GM12874 (cell line): Measurements from ENCODE around the gene BAK1.

ENCODE experiments used
- TF ChIP-seq, protein P1 (sequence below): IDR thresholded peaks from 2 replicates; pipeline ENCODE4 v1.5.1; 2011; ENCODE audit warnings: low read depth, mild to moderate bottlenecking, control low read depth, low read length, moderate library complexity; ENCODE audit not compliant: insufficient read depth

Gene BAK1

GRCh38 chr6:33606642-33607041, 26.6 kb upstream of the BAK1 start:
- TF ChIP-seq, protein P1, sequence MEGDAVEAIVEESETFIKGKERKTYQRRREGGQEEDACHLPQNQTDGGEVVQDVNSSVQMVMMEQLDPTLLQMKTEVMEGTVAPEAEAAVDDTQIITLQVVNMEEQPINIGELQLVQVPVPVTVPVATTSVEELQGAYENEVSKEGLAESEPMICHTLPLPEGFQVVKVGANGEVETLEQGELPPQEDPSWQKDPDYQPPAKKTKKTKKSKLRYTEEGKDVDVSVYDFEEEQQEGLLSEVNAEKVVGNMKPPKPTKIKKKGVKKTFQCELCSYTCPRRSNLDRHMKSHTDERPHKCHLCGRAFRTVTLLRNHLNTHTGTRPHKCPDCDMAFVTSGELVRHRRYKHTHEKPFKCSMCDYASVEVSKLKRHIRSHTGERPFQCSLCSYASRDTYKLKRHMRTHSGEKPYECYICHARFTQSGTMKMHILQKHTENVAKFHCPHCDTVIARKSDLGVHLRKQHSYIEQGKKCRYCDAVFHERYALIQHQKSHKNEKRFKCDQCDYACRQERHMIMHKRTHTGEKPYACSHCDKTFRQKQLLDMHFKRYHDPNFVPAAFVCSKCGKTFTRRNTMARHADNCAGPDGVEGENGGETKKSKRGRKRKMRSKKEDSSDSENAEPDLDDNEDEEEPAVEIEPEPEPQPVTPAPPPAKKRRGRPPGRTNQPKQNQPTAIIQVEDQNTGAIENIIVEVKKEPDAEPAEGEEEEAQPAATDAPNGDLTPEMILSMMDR = no peak

DNA sequence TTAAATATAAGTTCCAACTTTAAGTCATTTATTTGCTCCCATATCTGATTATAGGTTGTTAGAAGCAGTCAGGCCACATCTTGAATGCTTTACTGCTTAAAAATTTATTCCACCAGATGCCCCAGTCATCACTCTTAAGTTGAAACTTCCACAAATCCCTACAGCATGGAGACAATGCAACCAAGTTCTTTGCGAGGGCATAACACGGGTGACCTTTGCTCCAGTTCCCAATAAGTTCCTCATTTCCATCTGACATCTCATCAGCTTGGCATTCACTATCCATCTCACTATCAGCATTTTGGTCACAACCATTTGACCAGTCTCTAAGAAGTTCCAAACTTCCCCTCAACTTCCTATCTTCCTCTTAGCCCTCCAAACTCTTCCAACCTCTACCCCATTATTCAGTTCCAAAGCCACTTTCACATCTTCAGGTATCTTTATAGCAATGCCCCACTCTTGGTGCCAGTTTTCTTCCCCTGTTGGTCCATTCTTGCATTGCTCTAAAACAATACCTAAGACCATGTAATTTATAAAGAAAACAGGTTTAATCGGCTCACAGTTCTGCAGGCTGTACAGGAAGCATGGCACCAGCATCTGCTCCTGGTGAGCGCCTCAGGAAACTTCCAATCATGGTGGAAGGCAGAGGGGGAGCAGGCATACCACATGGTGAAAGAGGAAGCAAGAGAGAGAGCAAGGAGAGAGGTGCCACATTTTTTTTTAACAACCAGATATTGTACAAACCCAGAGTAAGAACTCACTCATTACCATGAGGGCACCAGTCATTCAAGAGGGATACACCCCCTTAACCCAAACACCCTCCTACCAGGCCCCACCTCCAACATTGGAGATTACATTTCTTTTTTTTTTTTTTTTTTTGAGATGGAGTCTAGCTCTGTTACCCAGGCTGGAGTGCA, 25.1 kb upstream of the BAK1 start:
- TF ChIP-seq, protein P1 = no peak

- TF ChIP-seq, protein P1 = no peak
These were observed 22.1 kb upstream of the BAK1 start for GRCh38 chr6:33602180-33602579.

DNA sequence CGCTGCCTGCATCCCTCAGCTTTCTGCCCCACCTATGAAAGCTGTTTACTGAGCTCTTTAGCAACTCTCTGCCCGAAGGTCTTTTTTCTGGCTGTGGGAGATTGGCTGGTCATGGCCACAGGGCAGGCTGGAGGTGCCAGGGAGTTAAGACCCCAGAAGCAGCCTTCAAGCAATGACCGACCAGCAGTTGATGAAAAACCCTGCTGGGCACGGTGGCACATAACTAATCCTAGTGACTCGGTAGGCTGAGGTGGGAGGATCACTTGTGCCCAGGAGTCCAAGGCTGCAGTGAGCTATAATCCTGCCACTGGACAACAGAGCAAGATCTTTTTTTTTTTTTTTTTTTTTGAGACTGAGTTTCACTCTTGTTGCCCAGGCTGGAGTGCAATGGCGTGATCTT, 20.7 kb upstream of the BAK1 start:
- TF ChIP-seq, protein P1 = no peak

GRCh38 chr6:33599413-33599938, 19.4 kb upstream of the BAK1 start:
- TF ChIP-seq, protein P1 = no peak

DNA sequence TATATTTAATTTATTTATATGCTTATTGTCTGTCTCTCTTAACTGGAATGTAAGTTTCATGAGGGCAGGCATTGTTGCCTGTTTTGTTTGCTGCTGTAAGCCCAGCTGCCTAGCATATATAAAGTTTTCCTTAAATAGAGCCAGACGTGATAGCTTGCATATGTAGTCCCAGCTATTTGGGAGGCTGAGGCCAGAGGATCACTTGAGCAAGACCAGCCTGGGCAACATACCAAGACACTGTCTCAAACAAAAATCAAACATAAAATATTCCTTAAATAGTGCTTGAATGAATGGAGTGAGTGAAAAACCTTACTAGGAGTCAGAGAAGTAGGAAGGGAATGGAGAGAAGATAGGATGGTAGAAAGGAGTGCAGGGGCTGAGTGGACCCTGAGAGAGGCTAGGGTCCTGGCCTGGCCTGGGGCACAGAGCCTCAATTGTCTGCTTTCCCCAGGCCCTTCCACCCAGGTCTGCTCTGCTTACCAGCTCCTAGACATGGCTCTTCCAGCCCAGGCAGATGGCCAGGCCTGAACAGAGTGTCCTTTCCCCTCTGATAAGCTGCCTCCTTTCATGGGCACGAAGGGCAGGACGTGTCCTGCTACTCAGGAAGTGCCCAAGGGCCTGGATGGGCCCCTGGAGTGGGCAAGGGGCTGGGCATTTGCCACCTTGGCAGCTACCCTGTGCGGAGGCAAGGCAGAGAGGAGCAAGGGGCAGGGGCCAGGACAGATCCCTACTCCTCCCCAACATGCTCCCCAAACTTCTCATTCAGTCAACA, 17.7 kb upstream of the BAK1 start:
- TF ChIP-seq, protein P1 = no peak
